GM12801 (cell line): ENCODE measurements around the gene PGAP6.

ENCODE experiments used
- TF ChIP-seq, protein P1 (sequence below): IDR thresholded peaks from one replicate; pipeline ENCODE4 v1.5.1; 2011; ENCODE audit warnings: control low read depth; ENCODE audit not compliant: insufficient read length; ENCODE audit errors: extremely low read depth

Gene PGAP6

DNA sequence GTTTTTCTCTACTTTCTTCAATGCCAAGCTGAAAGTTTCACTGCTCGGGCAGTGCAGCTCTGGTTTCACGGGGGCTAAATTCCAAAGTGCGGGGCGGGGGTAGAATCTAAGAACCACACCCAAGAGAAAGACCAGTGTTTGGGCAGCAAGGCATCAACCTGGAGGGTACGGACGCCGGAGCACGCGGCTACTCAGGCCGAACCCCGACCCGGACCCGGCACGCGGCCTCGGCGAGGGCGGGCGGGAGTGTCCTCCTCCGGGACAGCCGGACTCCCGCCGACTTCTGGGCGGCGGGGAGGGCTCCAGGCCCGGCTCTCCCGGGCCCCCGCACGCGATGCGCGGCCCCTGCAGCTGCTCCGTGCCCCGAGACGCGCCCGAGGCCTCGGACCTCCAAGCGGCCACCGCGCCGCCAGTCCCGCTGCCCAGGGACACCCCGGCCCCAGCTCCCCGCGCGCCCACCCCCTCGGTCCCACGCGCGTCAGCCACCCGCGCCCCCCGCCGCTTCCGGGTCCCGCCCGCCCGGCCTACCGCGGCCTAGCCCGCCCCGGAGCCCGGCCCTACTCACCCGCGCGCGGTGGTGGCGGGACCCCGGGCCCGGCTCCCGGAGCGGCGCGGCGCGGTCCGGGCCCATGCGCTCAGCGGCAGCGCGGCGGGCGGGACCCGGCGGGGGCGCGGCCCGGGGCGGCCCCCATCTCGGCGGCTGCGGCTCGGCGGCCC is 29.8 kb downstream of the PGAP6 start:
- TF ChIP-seq, protein P1, sequence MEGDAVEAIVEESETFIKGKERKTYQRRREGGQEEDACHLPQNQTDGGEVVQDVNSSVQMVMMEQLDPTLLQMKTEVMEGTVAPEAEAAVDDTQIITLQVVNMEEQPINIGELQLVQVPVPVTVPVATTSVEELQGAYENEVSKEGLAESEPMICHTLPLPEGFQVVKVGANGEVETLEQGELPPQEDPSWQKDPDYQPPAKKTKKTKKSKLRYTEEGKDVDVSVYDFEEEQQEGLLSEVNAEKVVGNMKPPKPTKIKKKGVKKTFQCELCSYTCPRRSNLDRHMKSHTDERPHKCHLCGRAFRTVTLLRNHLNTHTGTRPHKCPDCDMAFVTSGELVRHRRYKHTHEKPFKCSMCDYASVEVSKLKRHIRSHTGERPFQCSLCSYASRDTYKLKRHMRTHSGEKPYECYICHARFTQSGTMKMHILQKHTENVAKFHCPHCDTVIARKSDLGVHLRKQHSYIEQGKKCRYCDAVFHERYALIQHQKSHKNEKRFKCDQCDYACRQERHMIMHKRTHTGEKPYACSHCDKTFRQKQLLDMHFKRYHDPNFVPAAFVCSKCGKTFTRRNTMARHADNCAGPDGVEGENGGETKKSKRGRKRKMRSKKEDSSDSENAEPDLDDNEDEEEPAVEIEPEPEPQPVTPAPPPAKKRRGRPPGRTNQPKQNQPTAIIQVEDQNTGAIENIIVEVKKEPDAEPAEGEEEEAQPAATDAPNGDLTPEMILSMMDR = no peak

DNA sequence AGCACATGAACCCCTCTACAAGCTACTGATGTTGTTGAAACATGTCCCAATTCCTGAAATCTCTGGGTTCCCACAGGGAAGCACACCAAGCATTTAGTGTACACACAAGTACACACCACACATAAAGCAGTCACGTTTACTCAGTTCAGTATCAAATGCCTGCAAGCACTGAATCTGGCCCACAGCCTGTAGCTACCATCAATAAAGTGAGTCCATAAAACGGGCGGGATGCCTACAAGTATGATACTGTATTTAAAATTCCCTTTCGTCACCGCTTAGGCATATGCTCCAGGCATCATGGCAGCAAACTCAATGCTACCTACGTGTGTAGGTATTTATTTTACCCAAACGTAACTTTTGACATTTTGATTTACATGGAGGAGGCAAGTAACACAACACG is 31.6 kb downstream of the PGAP6 start:
- TF ChIP-seq, protein P1 = no peak

DNA sequence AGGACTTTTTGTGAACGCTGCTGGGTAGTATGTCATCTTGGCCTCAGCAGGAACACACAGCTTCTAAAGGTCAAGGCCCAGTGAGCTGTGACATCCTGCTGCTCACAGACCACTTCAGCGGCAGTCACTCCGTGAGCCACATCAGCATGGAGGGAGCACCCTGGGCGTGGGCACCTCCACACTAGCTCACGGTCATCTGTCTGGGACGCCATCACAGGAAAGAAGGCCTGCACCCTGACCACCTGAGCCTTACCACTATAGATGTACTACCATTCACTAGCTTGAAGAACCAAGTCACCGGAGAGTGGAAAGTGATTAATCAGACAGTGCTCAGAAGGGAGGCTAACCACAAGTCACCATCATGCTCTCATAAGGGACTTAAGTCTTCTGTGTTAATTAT is 32.6 kb downstream of the PGAP6 start:
- TF ChIP-seq, protein P1 = no peak

DNA sequence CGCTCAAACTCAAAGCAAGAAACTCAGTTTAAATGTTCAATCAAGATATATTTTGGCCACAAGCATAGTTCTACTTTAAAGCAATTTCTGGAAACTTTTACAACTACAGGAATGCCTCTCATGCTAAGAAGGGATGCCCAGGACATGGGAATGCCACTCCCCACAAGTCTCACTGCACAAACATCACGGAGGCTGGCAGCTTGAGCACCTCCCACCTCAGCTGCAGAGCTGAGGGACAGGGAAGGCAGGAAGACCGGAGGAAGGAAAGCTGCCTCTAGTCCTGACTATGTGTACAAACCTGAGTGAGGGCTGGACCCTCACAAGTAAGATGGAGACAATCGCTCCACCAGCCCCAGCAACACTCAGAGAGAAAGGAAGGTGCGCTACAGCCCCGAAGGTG is 34.6 kb downstream of the PGAP6 start:
- TF ChIP-seq, protein P1 = no peak

DNA sequence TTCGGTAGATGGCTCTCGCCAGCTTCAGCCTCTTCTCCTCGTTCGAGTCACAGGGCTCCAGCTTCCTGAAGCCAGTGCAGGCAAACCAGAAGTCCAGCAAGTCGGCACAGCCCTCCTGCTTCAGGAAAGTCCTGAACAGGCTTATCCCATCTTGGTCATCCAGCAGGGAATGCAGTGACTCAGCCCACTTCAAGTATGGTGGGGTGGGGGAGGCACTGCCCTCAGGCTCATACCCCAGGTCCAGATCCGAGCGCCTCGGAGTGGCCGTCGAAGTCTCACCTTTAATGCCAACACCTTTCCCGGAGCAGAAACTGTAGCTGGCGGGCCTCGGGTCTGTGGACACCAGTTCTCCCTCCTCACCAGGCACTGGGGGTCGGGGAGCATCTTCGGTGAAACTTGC is 35.2 kb downstream of the PGAP6 start:
- TF ChIP-seq, protein P1 = no peak

DNA sequence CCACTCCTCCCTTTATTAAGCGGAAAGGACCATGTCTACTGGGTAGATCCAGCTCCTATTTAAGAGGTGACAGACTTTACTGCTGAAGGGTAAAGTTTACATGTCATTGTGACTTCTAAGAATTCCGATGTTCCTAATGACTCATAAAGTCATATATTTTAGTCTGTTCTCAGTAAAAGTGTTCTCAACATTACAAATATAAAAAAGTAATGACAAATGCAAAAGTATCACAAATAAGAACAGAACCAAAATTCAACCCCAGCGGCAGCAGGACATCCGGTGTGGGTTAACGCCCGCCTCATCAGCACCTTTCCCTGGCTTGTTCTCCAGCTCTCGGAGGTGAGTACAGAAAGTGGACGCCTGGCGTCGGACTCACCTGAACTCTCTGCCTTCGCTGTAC is 36.0 kb downstream of the PGAP6 start:
- TF ChIP-seq, protein P1 = no peak

DNA sequence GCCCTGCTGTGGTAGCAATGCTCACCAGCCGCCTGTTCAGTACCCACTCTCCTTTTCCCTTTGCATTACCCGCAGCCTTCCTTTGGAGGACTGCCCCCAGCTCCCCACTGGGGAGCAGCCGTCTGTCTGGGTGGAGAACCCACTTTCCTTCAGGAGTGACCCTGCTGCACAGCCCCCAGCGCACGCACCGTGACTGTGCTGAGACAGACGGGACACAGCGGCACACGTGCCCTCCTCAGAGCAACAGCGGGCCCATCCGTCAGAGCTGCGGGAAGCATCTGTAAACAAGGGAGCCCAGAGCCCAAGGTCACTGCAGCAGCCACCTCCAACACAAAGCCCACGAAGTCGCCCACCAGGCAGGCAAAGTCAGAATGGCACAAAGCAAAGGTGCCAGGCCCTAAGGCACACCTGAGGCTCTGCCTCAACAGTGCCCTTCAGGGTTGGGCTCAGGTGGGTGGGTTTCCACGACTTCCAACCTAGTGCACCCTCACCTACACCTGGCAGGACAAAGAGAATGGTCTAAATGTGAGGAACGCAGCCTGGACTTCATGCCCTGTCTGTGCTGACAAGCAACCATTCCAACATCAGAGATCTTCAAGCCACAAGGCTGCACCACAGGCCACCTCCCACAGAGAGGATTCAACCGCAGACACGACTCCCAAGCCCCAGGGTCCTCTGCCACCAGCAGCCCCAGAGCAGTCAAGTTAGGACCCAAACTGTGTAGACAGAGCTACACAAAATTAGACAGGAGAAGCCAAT is 39.1 kb downstream of the PGAP6 start:
- TF ChIP-seq, protein P1 = no peak
